HG02642 (cell line): ENCODE results near the gene TMEM158.

Experiments
- ATAC-seq: cut with Tn5 transposase; IDR thresholded peaks from one replicate; pipeline ENCODE4 v1.9.1; 2021; ENCODE audit warnings: mild to moderate bottlenecking; ENCODE audit not compliant: unreplicated experiment, poor library complexity

The TMEM158 gene

GRCh38 chr3:45178183-45179023, 47.7 kb downstream of the TMEM158 start:
- ATAC-seq = no peak

GRCh38 chr3:45176912-45177311, 49.2 kb downstream of the TMEM158 start:
- ATAC-seq = no peak
